ENCODE results near the gene ATP2A3.

Gene ATP2A3

DNA sequence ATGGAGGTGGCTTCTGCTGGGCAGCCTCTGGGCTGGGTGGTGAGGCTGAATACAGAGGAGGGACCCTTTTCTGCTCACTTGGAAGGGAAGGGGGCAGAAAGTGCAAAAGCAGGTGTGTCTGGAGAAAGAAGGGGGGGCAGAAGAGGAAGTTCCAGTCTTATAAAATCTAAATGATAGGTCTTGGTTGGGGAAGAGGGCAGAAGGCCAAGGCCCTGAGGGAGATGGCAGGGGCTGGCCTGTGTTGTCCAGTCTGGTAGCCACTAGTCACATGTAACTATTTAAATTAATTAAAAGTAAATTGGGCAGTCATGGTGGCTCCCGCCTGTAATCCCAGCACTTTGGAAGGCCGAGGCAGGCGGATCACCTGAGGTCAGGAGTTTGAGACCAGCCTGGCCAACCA lies 68.9 kb downstream of the ATP2A3 start:
- ChIA-PET CTCF (interaction anchor here (0.6 kb wide), 1 partner anchor 248 kb away, joined by 4 read pairs; no protein-coding TSS in a partner anchor), POLR2A (interaction anchor here (0.6 kb wide), 1 partner anchor 1698 kb away, joined by 3 read pairs; no protein-coding TSS in a partner anchor)
- Histone ChIP-seq H3K4me1 (ENCODE audit: control extremely low read depth in 1 of 4, control insufficient read depth in 4 of 4, insufficient read depth in 4 of 4, low read length in 3 of 4) (peaks cover 2 to 38% (median 32%) of the 10 kb centered on the region in 4 experiments), H3K9me3 (ENCODE audit: control extremely low read depth in 1 of 5, control insufficient read depth in 4 of 5, insufficient read depth in 2 of 5, low read depth in 1 of 5, low read length in 4 of 5) (no peaks in the 10 kb centered on the region), H3K27me3 (replicated peaks in 2 of 5; ENCODE audit: control insufficient read depth in 4 of 5, insufficient read depth in 5 of 5, low read length in 4 of 5) (no peaks in the 10 kb centered on the region), H3K36me3 (ENCODE audit: control insufficient read depth in 4 of 4, insufficient read depth in 4 of 4, low read length in 3 of 4) (peaks cover 2 to 33% (median 21%) of the 10 kb centered on the region in 4 experiments), H3K4me3 (ENCODE audit: control insufficient read depth in 1 of 7, extremely low read depth in 1 of 7, insufficient read depth in 4 of 7, low read depth in 2 of 7, low read length in 6 of 7) (no peak overlapping the region), H3K27ac (ENCODE audit: insufficient read depth in 1 of 2, low read depth in 1 of 2, low read length in 2 of 2, poor library complexity in 1 of 2, severe bottlenecking in 2 of 2) (no peak overlapping the region)
- DNase-seq: no peak
- WGBS (ENCODE audit: insufficient coverage): no CpG with 5 or more reads among the region's 3 CpGs

GRCh38 chr17:3894911-3895343 lies 69.3 kb downstream of the ATP2A3 start:
- Histone ChIP-seq H3K4me1 (ENCODE audit: control extremely low read depth in 1 of 4, control insufficient read depth in 4 of 4, insufficient read depth in 4 of 4, low read length in 3 of 4) (peaks cover 2 to 38% (median 32%) of the 10 kb centered on the region in 4 experiments), H3K27ac (ENCODE audit: insufficient read depth in 1 of 2, low read depth in 1 of 2, low read length in 2 of 2, poor library complexity in 1 of 2, severe bottlenecking in 2 of 2) (no peak overlapping the region), H3K27me3 (replicated peaks in 2 of 5; ENCODE audit: control insufficient read depth in 4 of 5, insufficient read depth in 5 of 5, low read length in 4 of 5) (no peaks in the 10 kb centered on the region), H3K36me3 (ENCODE audit: control insufficient read depth in 4 of 4, insufficient read depth in 4 of 4, low read length in 3 of 4) (peaks cover 2 to 31% (median 21%) of the 10 kb centered on the region in 4 experiments), H3K9me3 (ENCODE audit: control extremely low read depth in 1 of 5, control insufficient read depth in 4 of 5, insufficient read depth in 2 of 5, low read depth in 1 of 5, low read length in 4 of 5) (no peaks in the 10 kb centered on the region), H3K4me3 (ENCODE audit: control insufficient read depth in 1 of 7, extremely low read depth in 1 of 7, insufficient read depth in 4 of 7, low read depth in 2 of 7, low read length in 6 of 7) (no peak overlapping the region)
- WGBS (ENCODE audit: insufficient coverage): 69% methylated on average over 2 of the region's 2 CpGs
- ChIA-PET POLR2A (interaction anchor here (0.6 to 0.7 kb wide), 2 partner anchors 17 to 1697 kb away, joined by 3 read pairs; no protein-coding TSS in a partner anchor), CTCF (interaction anchor here (0.8 to 2.6 kb wide), 2 partner anchors 9 to 51 kb away, joined by 3 to 14 read pairs; no protein-coding TSS in a partner anchor)
- no peak for DNase-seq

DNA sequence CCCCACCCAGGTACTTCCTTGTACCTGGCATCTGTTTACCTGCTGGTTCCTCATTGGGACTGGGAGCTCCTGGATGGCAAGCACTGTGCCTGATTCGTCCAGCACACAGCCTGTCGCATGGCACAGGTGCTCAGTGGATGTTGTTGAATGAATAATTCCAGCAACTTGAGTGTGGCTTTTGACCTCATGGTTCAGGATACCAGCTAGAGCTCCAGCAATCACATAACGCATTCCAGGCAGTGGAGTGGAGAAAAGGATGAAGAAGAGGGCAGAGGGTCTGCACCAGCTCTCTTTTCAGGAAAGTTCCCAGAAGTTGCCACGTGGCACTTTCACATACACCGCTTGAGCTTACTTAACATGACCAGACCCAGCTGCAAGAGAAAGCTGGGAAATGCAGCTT lies 70.0 kb downstream of the ATP2A3 start:
- CTCF ChIA-PET: interaction anchor here (0.8 to 2.6 kb wide), 3 partner anchors 9 to 51 kb away, joined by 3 to 14 read pairs (median 3); no protein-coding TSS in a partner anchor

GRCh38 chr17:3893720-3894116 lies 70.5 kb downstream of the ATP2A3 start:
- WGBS (ENCODE audit: insufficient coverage): 69% methylated on average over 7 of the region's 7 CpGs
- no peaks in the 10 kb centered on the region for H3K9me3 ChIP-seq (ENCODE audit: control extremely low read depth in 1 of 5, control insufficient read depth in 4 of 5, insufficient read depth in 2 of 5, low read depth in 1 of 5, low read length in 4 of 5)
- H3K36me3 ChIP-seq (ENCODE audit: control insufficient read depth in 4 of 4, insufficient read depth in 4 of 4, low read length in 3 of 4): peaks cover 0 to 20% (median 14%) of the 10 kb centered on the region in 4 experiments
- POLR2A ChIA-PET: interaction anchor here (1.1 to 1.7 kb wide), 2 partner anchors 11 to 21 kb away, joined by 3 to 5 read pairs; no protein-coding TSS in a partner anchor
- peak overlapping the region in 5 of 7 experiments; percentile 49 to 78 (median 68) for H3K4me3 ChIP-seq (ENCODE audit: control insufficient read depth in 1 of 7, extremely low read depth in 1 of 7, insufficient read depth in 4 of 7, low read depth in 2 of 7, low read length in 6 of 7)
- no peaks in the 10 kb centered on the region for H3K27me3 ChIP-seq (replicated peaks in 2 of 5; ENCODE audit: control insufficient read depth in 4 of 5, insufficient read depth in 5 of 5, low read length in 4 of 5)
- H3K27ac ChIP-seq (ENCODE audit: insufficient read depth in 1 of 2, low read depth in 1 of 2, low read length in 2 of 2, poor library complexity in 1 of 2, severe bottlenecking in 2 of 2): no peak overlapping the region
- H3K4me1 ChIP-seq (ENCODE audit: control extremely low read depth in 1 of 4, control insufficient read depth in 4 of 4, insufficient read depth in 4 of 4, low read length in 3 of 4): peaks cover 2 to 38% (median 32%) of the 10 kb centered on the region in 4 experiments
- CTCF ChIA-PET: interaction anchor here (0.9 to 2.6 kb wide), 2 partner anchors 10 to 30 kb away, joined by 3 to 14 read pairs; no protein-coding TSS in a partner anchor
- no peak for DNase-seq

More for the DNA sequence above, 70.0 kb downstream of the ATP2A3 start:
- peaks cover 2 to 38% (median 32%) of the 10 kb centered on the region in 4 experiments for H3K4me1 ChIP-seq (ENCODE audit: control extremely low read depth in 1 of 4, control insufficient read depth in 4 of 4, insufficient read depth in 4 of 4, low read length in 3 of 4)
- no peaks in the 10 kb centered on the region for H3K27me3 ChIP-seq (replicated peaks in 2 of 5; ENCODE audit: control insufficient read depth in 4 of 5, insufficient read depth in 5 of 5, low read length in 4 of 5)
- peaks cover 2 to 25% (median 16%) of the 10 kb centered on the region in 4 experiments for H3K36me3 ChIP-seq (ENCODE audit: control insufficient read depth in 4 of 4, insufficient read depth in 4 of 4, low read length in 3 of 4)
- H3K4me3 ChIP-seq (ENCODE audit: control insufficient read depth in 1 of 7, extremely low read depth in 1 of 7, insufficient read depth in 4 of 7, low read depth in 2 of 7, low read length in 6 of 7): no peak overlapping the region
- WGBS (ENCODE audit: insufficient coverage): 78% methylated on average over 3 of the region's 5 CpGs
- H3K27ac ChIP-seq (ENCODE audit: insufficient read depth in 1 of 2, low read depth in 1 of 2, low read length in 2 of 2, poor library complexity in 1 of 2, severe bottlenecking in 2 of 2): no peak overlapping the region
- POLR2A ChIA-PET: interaction anchor here (0.7 to 1.7 kb wide), 2 partner anchors 11 to 18 kb away, joined by 3 to 5 read pairs; no protein-coding TSS in a partner anchor
- H3K9me3 ChIP-seq (ENCODE audit: control extremely low read depth in 1 of 5, control insufficient read depth in 4 of 5, insufficient read depth in 2 of 5, low read depth in 1 of 5, low read length in 4 of 5): no peaks in the 10 kb centered on the region
- no peak for DNase-seq

- H3K9me3 ChIP-seq (ENCODE audit: control extremely low read depth in 1 of 5, control insufficient read depth in 4 of 5, insufficient read depth in 2 of 5, low read depth in 1 of 5, low read length in 4 of 5): no peaks in the 10 kb centered on the region
- peak; percentile 80 to 91 (median 89) for DNase-seq
- peak within 1 kb of the TSS; percentile 38 to 78 (median 66) for H3K4me3 ChIP-seq (ENCODE audit: control insufficient read depth in 1 of 7, extremely low read depth in 1 of 7, insufficient read depth in 4 of 7, low read depth in 2 of 7, low read length in 6 of 7)
- H3K4me1 ChIP-seq (ENCODE audit: control extremely low read depth in 1 of 4, control insufficient read depth in 4 of 4, insufficient read depth in 4 of 4, low read length in 3 of 4): peaks cover 2 to 38% (median 32%) of the 10 kb centered on the region in 4 experiments
- POLR2A ChIA-PET: interaction anchor here (0.5 to 1.7 kb wide), 4 partner anchors 12 to 566 kb away, joined by 3 to 5 read pairs (median 3); partner anchors contain the start of gene NCBP3
- WGBS (ENCODE audit: insufficient coverage): 2% methylated on average over 51 of the region's 75 CpGs
- CTCF ChIA-PET: interaction anchor here (2.6 kb wide), 1 partner anchor 10 kb away, joined by 14 read pairs; no protein-coding TSS in a partner anchor
- H3K27me3 ChIP-seq (replicated peaks in 2 of 5; ENCODE audit: control insufficient read depth in 4 of 5, insufficient read depth in 5 of 5, low read length in 4 of 5): no peaks in the 10 kb centered on the region
- no peak within 1 kb of the TSS for H3K27ac ChIP-seq (ENCODE audit: insufficient read depth in 1 of 2, low read depth in 1 of 2, low read length in 2 of 2, poor library complexity in 1 of 2, severe bottlenecking in 2 of 2)
- peaks cover 0 to 15% (median 9%) of the 10 kb centered on the region in 4 experiments for H3K36me3 ChIP-seq (ENCODE audit: control insufficient read depth in 4 of 4, insufficient read depth in 4 of 4, low read length in 3 of 4)
Observed at GRCh38 chr17:3893003-3893719, 71.1 kb downstream of the ATP2A3 start, which contains the start of gene CAMKK1. TSS of gene CAMKK1 (minus strand) at chr17:3893053. CDS start at chr17:3885687, 7,366 bp downstream.

DNA sequence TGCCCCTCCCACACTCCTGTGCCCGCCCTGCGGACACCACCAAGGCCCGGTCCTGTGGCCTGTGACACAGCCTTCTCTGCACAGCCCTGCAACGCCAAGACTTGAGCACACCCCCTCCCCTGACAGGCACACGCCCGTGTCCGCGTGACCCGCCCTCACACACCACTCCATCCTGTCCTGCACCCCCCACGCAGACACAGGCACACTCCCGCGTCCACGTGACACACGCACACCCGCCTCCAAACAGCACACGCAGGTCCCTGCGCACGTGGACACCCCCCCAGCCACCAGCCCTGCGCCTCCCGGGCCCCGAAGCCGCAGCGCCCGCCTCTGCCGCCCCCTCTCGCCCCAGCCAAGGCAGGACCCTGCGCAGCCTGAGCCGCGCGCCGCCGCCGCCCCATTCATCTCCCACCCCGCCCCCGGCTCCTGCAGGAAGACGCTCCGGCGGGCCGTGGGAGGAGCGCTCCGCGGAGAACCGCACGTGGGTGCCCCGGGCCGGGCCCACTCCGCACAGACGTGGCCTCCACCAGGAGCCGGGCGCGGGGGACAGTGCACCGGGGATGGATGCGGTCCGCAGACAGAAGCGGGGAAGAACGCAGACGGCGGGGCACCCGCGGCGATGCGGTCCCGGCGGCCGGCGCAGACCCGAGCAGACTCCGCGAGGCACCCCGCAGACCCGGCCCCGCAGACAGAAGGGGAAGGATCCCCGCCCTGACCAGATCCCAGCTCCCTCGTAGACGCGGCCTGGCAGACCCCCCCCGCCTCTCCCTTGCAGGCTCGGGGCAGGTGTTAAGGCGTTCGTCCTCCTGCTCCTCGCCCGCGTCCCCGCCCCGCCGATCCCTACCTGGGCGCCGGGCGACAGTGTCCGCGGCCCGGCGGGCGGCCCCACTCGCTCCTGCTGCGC lies 71.9 kb downstream of the ATP2A3 start:
- H3K4me1 ChIP-seq (ENCODE audit: control extremely low read depth in 1 of 4, control insufficient read depth in 4 of 4, insufficient read depth in 4 of 4, low read length in 3 of 4): peaks cover 2 to 41% (median 34%) of the 10 kb centered on the region in 4 experiments

More for the DNA sequence above, 71.9 kb downstream of the ATP2A3 start:
- ChIA-PET POLR2A (interaction anchor here (0.5 to 1.7 kb wide), 3 partner anchors 12 to 567 kb away, joined by 3 to 5 read pairs (median 3); partner anchors contain the start of gene NCBP3), CTCF (interaction anchor here (2.6 kb wide), 1 partner anchor 11 kb away, joined by 14 read pairs; no protein-coding TSS in a partner anchor)
- peaks cover 0 to 7% (median 3%) of the 10 kb centered on the region in 4 experiments for H3K36me3 ChIP-seq (ENCODE audit: control insufficient read depth in 4 of 4, insufficient read depth in 4 of 4, low read length in 3 of 4)
- WGBS (ENCODE audit: insufficient coverage): under 1% methylated on average over 78 of the region's 96 CpGs
- H3K27ac ChIP-seq (ENCODE audit: insufficient read depth in 1 of 2, low read depth in 1 of 2, low read length in 2 of 2, poor library complexity in 1 of 2, severe bottlenecking in 2 of 2): no peak overlapping the region
- H3K9me3 ChIP-seq (ENCODE audit: control extremely low read depth in 1 of 5, control insufficient read depth in 4 of 5, insufficient read depth in 2 of 5, low read depth in 1 of 5, low read length in 4 of 5): no peaks in the 10 kb centered on the region
- peak; percentile 78 to 92 (median 87) for DNase-seq
- H3K4me3 ChIP-seq (ENCODE audit: control insufficient read depth in 1 of 7, extremely low read depth in 1 of 7, insufficient read depth in 4 of 7, low read depth in 2 of 7, low read length in 6 of 7): peak overlapping the region; percentile 7 to 78 (median 66)
- H3K27me3 ChIP-seq (replicated peaks in 2 of 5; ENCODE audit: control insufficient read depth in 4 of 5, insufficient read depth in 5 of 5, low read length in 4 of 5): no peaks in the 10 kb centered on the region
